Left forelimb (tissue), 1 donor: Measurements from ENCODE around the gene BEST3.
"Not testable (repeated sequence)": the region's sequence is repeated elsewhere in the genome, so short reads cannot be mapped to it uniquely, and the experiment has no call there.

Experiments
- DNase-seq: peaks from one replicate; pipeline ENCODE4 v3.0.0-alpha.2; 2018; ENCODE audit warnings: low spot score

The BEST3 gene

DNA sequence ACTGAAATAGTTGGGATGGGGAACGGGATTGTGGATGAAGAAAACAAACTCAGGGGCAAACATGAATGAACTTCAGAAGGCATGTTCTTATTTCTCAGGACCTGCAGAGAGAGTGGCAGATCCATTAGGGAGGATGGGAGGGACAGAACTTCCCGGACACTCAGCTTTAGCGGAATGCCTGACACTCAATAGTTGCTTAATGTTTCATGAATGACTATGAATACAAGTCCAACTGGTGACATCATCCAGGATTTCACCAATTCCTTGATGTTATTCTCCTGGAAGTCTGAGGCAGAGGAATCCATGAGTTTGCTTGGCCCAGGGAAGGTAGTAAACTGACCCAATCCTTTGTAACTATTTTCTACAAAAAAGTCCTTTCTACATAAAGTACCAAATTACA, 50.6 kb downstream of the BEST3 start:
- DNase-seq, result no peak

DNA sequence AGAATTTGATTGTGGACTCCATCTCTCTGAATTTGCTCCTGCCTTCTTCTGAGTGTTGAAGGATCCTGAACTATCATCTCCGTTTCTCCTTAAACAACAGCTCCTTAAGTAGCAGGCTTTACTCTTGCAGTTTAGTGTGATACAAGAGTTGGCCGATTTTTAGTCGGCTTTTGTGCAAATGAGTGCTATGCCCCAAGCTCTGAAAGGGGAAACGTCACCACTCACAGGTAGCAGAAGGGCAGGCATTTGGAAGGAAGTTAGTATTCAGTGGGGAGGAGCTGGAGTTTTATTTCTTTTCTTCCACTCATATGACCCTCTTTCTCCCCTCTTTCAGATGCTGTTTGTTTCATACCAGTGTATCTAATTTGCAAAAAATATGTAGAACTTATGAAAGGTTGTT, 51.9 kb downstream of the BEST3 start:
- DNase-seq, result no peak

DNA sequence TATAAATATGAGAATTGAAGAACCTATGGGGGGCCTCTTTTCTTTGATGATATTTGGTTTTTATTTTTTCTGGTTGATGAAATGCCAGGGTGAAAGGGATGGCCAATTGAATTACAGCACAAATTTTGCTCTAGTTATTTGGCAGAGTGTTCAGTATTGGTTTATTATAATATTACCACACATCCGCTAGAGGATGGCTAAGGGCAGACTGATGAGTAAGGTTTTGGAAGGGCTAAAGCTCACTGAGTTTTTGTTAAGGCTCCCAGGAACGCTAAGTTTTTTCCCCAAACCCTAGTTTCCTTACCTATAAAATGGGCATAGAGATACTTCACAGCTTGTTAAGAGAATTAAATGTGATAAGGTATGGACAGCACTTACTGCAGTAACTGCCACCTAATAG, 54.1 kb downstream of the BEST3 start:
- DNase-seq, result no peak

DNA sequence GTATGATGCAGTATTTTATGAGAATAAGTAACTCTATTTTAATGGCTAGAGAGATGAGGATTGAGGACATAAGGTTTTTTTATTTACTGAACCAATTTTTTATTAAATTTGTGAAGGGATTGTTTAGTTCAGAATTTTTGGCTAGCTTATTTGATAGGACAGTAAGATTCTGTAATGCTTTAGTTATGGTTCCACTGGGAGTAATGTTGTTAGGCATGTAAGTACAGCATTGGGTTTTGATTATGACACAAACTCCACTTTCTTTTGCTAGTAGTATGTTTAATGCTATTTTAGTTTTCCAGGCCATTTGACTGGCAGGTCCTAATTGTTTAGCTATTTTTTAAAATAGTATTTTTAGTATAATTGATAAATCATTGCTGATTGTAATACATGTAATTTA, 54.6 kb downstream of the BEST3 start:
- no peak for DNase-seq

DNA sequence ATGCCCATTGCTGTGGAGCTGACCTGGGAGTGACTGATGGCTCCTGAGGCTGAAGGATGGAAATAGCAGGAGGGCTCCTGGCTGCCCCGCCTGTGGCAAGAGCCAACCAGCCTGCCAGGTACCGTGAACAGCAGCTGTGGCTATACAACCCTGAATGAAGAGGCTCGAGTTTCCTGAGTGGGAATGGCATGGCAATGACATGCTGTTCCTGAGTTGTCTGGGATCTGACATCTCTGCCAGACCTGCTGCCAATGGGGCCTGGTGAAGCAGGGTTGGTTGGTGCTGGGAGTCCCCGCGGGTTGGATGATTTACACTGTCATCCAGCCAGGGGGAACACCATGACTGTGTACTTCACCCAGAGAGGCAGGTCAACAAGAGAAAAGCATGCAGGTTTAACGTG, 56.6 kb downstream of the BEST3 start:
- no peak for DNase-seq

DNA sequence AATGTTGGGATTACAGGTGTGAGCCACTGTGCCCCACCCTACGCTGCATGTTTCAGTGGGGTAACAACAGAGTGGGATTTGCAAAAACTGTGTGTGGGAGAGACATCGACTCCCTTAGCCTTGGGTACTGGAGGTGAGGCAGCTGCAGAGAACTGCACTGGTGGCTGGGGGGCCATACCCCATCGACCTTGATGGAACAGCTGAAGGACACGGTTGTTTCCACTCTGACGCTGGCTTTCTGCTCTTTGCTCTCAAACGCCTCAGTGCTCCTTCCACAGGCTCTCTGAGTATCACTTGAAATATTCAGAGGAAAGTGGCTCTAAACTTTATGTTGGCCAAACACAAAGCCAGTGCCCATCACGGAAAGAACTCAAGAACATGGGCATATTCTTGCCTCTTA, 57.6 kb downstream of the BEST3 start:
- no peak for DNase-seq

DNA sequence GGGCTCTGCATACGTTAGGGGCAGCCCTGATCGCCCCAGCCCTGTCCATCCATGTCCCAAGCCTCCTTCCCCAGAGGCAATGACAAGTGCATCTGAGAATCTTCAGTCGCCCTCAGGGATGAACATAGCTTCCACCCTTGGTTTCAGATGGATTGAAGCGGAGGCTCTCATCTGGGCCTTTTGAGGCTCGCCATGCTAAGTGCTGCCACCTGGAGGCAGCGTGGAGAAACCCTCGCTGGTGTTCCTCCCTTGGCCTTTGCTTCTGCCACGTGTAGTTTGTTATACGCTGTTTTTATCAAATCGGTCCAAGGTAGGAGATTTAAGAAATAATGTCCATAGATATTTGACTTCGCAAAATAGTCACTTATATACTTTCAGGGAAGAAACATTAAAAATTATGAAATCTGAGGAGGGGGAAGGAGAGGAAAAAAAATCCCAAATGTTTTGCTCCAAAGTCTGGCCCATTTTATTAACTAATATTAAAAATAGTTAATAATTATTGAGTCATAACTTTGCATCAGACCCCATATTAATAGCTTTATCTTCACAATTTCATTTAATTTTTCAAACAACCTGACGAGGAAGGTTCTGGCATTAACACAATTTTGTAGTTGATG, 59.6 kb downstream of the BEST3 start:
- no peak for DNase-seq

DNA sequence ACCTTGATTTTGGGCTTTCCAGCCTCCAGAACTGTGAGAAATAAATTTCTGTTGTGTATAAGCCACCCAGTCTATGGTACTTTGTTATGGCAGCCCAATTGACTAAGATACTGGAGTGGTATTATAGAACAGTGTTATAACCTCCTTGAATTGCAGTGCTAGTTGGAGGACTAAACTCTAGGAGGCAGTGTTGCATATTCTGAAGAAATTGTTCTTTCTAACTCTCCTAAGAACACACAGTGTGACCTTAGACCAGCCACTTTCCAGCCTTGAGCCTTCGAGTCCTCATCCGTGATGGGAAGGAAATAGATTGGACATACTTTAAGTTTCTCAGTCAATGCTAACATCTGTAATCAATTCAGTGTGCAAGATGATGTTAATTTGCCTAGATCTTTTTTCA, 66.0 kb downstream of the BEST3 start:
- DNase-seq, result no peak

DNA sequence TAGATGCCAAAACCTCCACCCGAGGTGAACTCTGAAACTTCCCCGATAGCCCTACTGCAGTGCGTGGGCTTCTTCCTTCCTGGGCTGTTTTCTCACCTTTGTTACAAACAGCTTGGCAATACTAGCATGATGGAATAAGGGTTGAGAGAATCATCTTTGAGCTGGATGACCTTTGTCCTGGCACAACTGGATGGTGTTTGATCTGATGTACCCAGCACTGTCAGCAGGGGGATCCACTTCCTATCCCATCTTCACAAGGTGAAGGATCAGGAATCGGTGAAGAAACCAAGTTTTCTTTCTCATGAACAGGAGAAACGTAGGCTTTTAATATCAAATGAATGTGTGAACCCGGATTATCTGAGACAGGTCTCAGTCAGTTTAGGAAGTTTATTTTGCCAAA, 68.9 kb downstream of the BEST3 start:
- DNase-seq, result no peak

DNA sequence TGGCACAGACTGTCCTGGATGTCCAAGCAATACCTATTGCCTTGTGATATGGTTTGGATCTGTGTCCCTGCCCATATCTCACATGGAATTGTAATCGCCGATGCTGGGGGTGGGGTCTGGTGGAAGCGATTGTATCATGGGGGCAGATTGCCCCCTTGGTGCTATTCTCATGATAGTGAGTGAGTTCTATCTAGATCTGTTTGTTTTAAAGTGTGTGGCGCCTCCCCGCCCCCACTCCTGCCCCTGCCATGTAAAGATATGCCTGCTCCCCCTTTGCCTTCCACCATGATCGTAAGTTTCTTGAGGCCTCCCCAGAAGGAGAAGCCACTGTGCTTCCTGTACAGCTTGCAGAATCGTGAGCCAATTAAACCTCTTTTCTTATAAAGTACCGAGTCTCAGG, 71.6 kb downstream of the BEST3 start:
- DNase-seq, result no peak

DNA sequence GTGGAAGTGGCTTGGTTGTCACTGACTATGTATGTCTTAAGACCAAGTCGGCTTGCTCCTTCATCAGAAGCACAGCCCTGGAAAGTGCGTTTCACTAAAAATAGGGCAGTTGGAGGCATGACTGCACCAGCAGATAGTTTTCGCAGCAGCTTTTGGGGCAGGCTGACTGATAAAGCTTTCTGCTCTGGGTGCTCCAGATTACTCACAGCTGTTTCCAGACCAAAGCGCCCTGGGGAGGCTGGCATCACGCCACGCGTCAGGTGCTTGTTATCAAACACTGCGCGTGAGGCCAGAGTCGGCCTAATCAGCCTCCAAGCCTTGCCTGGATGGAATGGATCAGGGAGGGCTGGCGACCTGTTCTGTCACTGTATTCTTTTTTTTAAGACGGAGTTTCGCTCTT, 75.1 kb downstream of the BEST3 start:
- no peak for DNase-seq

DNA sequence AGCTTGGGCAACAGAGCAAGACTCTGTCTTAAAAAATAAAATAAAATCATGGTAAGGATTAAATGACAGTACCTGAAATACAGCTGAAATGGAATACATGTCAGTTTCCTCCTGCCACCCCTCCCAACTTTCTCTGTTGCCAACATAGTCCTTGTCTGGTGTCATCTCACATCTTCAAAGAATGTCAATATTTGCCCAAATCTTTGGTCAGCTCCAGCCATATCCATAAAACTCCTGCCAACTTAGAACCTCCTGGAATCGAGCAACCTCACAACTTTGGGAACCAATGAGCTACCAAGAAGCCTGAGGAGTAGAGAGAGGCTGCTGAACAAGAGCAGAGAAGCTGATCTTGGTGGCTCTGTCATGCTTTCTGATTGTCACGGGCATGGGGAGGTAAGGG, 77.6 kb downstream of the BEST3 start:
- no peak for DNase-seq

DNA sequence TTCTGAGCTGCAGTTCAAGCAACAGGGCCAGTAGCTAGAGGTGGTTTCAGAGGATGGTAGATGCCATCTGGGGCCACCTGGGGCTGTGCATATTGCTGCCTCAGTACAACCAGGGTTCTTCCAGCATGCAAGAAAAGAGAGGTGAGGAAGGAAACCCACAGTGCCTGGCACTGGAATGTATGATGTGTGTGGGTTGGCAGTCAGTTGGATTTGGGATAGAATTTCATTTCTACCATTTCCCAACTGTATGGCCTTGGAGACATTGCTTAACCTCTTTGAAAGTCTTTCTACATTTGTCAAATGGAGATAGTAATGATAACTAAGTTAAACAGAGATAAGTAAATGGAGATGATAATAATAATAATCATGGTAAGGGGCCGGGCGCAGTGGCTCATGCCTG, 78.2 kb downstream of the BEST3 start:
- DNase-seq, result no peak

DNA sequence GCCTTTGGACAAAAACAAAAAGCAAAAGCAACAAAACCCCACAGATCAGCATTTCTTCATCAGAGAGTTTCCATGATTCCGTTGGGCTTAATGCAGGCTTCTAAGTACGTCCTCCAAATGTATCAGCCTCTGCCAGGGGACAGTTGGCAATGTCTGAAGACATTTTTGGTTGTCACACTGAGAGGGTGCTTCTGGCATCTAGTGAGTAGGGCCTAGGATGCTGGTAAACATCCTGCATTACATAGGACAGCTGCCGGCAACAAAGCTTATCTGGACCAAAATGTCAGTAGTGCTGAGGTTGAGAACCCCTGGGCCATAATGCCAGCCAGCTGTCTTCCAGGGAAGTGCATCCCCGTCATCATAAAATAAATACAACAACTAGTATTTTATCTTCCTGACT, 79.0 kb downstream of the BEST3 start:
- no peak for DNase-seq

DNA sequence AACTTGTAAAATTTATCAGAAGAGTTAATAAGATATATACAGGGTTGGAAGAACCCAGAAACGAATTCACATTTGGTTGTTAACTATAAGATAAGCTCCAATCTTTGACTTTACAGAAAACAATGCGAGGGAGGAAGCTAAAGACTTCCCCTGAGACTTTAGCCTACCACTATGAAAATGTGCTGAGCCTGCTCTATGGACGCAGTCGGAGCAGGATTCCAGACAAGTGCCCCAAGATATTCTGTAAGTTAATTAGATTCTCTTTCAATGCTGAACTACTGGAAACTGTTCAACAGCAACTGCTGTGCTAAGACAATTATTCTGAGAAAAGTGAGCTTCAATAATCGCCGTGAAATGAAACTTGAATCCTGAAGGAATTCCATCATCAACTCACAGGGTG, 80.1 kb downstream of the BEST3 start:
- no peak for DNase-seq

DNA sequence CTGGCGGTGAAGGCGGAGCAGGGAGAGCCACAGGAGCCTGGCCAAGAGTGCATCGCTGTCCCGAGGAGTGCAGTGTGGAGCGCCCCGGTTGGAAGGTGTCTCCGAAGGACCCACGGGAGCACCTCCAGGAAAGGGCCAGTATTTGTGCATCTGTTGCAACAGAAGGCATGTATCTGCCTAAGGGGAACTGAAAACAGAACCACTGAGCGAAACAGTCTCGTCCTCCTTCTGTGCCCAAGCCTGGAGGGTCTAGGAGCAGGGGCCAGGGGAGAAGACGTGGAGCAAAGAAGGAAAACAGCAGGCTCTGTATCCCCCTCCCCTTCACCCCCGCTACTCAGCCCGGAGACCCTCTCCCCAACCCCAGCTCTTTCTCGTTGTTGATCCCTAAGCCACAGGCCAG, 83.1 kb downstream of the BEST3 start:
- no peak for DNase-seq

DNA sequence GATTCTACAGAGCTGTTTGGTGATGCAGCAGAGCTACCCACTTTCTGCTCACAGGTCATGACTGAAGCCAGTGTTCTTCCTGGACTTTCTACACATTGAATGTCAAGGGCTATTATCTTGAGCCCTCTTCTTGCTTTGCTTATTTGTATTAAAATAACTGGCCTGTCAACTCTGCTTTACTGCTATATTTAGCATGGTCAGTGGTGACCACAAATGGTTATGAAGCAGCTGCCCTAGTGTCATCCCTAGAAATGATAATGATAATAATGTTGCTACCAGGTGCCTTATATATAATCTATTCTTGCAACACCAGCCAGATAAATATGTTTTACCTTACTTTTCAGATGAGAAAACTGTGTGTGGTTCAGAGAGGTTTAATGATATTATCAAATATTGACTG, 85.8 kb downstream of the BEST3 start:
- DNase-seq, result no peak

DNA sequence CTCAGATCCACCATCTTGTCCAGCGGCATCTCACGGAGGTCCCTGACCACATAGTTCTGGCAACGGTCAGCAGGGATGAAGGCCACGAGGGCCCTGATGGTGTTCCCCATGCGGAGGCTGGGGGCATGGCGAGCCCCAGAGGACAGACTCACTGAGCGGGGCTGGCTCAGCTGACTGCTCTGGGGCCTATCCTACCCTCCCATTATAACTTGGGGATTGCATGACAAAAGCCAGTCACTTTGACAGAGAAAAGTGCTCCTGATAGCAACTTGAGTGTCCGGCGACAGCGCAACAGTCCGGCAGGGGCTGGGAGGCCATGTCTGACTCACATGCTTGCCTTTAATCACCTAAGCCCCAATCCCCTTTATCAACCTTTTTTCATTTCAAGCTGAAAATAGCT, 88.4 kb downstream of the BEST3 start, which contains the start of gene LRRC10:
Gene LRRC10 (minus strand): TSS at position 179 of the 400 bp plus-strand sequence. CDS start 69 bp downstream, at position 110.
- no peak for DNase-seq

DNA sequence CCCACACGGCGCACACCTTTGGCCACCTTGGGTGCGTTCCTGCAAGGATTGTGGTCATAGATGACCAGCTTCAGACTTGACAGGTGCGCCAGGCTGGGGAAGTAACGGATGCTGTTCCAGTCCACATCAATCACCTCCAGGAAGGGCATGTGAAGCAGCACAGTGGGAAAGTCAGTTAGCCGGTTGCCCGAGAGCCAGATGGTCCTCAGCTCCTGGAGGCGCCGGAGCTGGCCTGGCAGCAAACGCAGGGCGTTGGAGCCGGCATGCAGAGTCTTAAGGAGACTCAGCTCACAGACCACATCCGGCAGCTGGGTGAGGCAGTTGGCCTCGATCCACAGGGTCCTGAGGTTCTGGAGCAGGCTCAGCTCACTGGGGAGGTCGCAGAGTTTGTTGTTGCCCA, 89.0 kb downstream of the BEST3 start:
- no peak for DNase-seq

DNA sequence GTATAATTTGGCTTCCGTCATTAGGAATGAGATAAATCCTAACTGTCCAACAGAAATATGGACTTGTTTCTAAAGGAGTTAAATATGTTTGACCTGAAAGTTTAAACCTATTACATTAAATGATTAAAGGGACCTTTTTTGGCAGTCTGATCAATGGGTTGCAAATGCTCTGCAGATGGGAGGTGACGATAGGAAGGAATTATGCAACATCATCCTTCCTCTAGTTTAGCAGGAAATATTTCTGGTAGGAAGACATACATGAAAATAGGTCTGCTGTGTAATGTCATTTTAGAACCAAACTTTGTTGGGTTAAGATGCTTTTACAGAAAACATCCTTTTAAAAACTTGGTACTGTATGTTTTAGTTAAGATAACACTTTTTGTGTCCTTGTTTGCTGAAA, 91.0 kb downstream of the BEST3 start:
- no peak for DNase-seq

DNA sequence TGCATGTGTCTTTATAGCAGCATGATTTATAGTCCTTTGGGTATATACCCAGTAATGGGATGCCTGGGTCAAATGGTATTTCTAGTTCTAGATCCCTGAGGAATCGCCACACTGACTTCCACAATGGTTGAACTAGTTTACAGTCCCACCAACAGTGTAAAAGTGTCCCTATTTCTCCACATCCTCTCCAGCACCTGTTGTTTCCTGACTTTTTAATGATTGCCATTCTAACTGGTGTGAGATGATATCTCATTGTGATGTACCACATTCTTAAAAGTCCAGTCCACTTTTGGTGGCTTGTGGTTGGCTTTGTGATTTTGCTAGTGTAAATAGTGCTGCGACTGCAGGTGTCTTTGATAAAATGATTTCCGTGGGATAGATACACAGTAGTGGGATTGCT, 94.8 kb downstream of the BEST3 start:
- DNase-seq, result not testable (repeated sequence)
